ENCODE data around the gene XYLT1.
"Not testable (repeated sequence)": the region's sequence is repeated elsewhere in the genome, so short reads cannot be mapped to it uniquely, and the experiment has no call there.

Gene XYLT1

DNA sequence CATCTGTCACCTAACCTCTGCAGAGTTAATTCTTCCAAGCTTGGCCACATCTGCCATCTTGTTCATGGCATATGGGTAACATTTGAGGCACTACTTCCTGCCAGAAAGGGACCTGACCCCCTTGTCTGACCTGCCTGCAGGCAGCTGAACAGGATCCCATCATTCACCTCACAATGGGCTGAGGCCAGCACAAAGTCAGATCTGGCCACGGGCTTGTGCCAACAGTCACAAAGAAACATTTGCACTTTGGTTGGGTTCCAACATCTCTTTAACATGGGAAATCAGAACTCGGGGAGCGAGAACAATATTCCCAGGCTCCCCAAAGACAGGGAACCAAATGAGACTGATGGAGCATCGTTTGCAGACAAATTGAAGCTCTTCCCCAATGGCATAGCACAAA, 116.1 kb downstream of the XYLT1 start:
- DNase-seq (ENCODE audit: low spot score), result no peak

DNA sequence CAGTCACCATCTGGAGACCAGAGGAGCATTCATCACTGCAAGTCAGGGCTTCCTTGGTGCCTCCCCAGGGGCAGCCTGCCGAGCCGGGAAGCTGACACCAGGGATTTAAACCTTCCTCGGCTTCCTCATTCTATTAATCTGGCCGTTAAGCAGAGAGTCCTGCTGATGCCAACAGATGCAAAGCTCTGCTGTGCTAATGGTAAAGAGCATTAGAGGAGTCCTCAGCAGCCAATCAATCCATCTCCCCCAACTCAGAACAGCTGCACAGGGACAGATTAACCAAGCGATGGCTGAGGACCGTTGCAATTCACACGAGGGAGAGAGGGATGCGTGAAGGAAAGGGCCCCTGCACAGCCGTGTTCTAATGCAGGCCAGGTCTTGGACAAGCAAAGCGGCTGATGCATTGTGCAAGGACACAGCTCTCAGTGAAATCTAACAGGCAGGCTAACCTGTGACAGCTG, 116.6 kb downstream of the XYLT1 start:
- no peak for DNase-seq (ENCODE audit: low spot score)

DNA sequence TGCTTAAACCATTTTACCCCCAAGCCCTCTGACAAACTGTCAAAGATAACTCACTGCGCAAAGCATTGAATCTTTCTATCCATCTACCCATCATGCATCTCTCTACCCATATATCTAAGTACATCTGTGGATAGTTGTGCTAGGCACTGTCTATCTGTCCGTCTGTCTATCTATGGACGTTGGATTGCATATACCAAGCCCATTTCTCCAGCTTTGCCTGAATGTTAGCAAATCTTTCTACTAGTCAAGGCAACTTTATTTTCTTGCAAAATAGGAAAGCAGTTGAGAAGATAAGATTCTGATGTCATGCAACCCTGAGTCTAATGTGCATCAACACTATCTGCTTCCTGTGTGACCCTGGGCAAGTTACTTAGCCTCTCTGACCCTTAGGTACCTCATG, 117.2 kb downstream of the XYLT1 start:
- DNase-seq (ENCODE audit: low spot score), result no peak

DNA sequence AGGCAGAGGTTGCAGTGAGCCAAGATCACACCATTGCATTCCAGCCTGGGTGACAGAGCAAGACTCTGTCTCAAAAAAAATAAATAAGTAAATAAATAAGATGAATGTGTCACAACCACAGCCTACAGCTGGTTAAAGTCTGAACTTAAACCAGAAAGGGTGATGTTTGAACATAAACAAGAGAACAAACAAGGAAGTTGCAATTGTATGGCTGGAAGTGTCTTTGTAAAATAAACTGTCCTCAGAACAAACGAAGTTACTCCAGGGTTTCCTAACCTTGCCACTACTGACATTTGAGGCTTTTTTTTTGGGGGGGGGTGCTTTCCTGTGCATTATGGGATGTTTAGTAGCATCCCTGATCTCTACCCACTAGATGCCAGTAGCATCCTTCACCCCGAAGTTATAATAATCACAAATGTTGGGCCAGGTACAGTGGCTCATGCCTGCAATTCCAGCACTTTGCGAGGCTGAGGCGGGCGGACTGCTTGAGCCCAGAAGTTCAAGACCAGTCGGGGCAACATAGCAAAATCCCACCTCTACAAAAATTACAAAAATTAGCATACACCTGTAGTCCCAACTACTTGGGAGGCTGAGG, 119.2 kb downstream of the XYLT1 start:
- no peak for DNase-seq (ENCODE audit: low spot score)

DNA sequence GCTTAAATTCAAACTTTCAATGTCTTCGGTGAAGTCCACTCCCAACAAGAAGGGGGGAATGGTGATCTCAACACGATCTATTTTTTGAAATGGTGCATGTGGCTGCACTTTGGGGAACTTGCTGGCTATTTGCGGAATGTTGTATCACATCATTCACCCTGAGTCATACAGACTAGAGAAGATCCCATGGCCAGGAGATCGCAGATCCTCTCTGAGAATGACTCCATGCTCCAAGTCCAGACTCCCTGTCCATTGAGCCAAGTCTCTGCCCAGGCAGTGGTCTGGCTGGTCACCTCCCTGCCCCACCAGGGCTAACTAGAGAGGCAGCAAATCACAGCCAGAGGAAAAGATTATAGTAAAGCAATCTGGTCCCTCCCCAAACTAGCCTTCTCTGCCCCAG, 120.6 kb downstream of the XYLT1 start:
- DNase-seq (ENCODE audit: low spot score), result no peak

DNA sequence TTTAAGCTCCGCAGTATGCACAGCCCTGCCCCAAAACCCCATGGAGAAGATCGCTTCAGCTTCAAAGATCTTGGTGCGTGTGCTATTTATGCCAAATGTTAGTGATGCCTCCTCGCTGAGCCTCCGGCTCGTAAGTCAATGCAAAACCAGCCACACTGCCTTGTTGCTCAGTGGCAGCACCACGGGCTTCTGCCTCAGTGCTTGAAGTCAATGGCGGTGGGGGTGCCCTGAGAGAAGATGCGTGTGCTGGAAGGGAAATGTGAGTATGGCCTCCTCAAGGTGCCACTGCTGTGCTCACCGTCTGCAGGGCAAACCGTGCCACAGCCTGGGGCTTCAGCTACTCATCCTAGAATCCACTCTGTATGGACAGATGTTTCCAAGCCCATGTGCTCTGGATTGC, 121.9 kb downstream of the XYLT1 start:
- no peak for DNase-seq (ENCODE audit: low spot score)

DNA sequence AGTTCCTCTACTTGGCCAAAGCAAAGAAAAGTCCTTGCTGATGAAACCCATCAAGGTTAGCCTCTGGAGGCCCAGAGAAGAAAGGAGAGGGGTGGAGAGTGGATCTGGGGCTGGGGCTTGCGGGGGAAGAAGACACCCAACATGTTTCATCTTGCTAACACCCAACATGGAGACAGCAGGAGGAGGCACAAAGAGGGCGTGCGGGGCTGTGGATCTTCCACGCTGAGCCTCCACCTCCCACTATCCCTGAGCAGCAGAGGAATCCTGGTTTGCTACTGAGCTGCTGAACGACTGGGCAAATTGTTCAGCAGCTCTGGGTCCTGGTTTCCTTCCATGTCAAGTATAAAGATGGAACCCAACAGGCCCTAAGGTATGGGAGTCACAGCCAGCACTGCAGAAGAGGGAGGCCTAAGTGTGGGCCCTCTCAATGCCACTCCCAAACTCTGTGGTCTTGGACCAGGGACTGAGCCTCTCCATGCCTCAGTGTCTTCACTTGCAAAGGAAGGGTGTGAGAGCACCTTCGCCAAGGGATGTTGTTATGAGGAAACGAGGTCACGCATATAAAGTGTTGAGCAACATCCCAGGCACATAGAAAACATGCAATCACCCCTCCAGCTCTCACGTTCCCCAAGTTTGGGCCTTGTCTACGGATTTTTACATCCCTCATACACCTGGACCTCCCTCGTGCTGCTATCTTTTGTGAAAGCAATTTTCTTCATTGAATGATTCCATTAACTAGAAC, 122.5 kb downstream of the XYLT1 start:
- DNase-seq (ENCODE audit: low spot score), result no peak

DNA sequence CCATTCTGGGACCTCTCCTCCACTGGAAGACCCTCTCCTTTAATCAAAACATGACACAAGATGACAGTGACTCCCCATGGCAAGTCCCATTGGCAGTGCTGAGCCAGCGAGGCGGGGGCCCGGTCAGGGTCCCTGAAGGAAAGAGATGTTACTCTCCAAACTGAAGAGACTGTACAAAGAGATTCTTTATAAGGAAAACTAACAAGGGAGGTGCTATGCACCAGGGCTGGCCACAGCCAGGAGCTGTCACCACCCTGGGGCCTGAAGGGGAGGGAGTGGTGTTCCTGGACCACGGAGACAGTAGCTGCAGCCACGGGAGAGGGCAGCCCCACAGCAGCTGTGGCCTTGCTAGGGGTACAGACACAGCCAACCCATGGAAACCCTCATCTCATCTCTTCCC, 123.1 kb downstream of the XYLT1 start:
- no peak for DNase-seq (ENCODE audit: low spot score)

DNA sequence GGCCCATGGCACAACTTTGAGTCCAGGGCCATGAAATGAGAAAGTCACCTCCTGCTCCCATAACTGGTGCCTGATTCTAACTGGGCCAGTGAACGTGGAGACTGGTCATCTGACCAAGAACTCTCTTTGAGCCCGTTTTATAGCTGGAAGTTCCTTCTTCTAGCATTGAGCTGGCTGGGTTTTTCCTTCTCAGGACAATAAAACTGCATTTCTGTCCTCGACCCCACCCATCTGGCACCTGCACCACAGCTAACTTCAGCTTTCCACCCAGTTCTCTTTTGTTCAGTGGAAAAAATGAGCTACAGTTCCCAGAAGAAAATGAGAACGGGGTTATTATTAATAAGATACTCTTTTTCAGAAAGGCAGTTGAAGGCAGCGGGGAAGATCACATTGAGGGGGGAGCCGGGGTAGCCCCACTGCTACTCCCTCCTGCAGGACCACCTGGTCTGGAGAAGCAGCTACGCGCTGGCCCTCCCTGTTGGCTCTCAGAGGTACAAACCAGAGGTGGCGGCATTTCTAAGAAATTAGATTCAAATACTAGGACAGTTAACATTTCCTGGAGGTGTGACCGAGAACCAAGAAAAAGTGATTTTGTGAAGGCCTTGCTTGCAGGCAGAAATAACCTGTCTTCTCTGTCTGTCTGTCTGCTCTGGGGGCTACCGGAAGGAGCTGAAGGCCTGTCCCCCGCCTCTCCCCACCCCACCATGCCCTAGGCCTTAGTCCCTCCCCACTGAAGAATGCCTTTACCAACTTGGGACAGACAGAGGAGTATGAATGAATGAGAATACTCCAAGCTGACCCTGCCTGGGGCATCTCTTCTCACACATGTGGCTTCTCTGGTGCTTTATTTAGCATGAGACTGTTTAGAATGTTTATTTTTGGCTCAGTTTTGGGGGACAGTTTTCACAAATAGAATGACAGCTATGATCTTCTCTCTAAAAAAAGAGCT, 123.9 kb downstream of the XYLT1 start:
- DNase-seq (ENCODE audit: low spot score), result no peak

DNA sequence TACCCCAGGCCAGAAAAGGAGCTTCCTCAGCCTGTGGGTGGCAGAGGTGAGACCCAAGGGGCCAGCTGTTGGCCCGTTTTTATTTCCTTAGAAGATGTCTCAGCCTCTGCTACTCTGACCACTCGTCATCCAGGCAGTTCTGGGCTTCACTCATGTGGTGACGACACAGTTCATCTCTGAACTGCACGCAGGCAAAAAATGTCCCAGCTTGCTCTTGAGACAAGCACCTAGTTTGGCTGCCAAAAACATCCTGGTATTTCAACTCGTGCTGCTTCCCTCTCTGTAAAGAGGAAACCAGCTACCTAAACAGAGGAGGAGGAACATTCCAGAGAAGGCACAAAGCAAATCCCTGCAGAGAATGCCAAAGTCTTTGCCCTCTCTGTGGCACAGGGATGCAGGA, 125.7 kb downstream of the XYLT1 start:
- no peak for DNase-seq (ENCODE audit: low spot score)

DNA sequence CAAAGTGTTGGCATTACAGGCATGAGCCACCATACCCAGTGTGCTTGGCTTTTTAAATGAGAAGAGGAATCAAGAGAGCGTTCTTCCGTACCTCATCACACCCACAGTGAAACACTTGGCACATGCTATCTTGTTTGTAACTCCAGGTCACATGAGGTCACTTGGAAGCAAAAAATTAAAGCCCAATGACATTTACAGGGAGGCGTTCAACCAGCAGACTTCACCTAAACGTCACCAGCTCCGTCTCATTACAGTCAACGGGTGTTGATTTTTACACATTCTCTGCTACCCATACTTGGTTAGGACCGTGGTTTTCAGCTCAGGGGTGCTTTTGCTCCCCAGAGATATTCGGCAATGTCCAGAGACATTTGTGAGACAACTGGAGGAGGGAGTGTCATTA, 127.0 kb downstream of the XYLT1 start:
- DNase-seq (ENCODE audit: low spot score), result no peak

DNA sequence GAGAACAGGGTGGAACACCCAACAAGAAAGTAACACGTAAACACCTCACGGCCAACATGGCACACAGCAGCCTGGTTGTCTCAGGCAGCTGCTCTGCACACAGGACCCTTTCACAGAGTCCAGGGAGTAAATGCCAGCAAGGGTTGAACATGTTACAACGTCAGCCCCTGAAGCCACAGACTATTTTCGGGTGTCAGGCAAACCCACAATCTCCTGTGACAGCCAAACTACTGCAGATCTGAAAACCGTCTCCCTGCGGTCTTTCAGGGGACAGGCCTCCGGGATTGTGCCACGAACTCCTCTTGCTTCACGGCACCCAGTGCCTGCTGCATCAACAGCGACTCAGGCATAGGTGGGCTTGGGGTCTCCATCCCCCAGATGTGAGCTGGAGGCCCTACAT, 127.7 kb downstream of the XYLT1 start:
- DNase-seq (ENCODE audit: low spot score), result peak; percentile 29

DNA sequence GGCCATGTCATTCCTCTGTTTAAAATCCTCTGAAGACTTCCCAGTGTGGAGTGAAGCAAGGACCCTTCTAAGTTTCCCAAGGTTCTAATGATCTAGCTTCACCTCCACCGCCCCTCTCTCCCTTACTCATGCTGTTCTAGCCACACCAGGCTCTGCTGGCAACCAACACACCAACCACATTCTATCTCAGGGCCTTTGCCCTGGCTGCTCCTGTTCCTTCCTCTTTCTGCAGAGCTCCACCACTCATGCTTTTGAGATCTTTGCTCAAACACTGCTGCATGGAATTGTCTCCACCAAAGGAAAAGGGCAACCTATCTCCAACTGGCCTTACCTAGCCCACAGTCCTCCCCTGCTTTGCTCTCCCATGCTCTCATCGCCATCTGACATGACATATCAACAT, 128.7 kb downstream of the XYLT1 start:
- no peak for DNase-seq (ENCODE audit: low spot score)

DNA sequence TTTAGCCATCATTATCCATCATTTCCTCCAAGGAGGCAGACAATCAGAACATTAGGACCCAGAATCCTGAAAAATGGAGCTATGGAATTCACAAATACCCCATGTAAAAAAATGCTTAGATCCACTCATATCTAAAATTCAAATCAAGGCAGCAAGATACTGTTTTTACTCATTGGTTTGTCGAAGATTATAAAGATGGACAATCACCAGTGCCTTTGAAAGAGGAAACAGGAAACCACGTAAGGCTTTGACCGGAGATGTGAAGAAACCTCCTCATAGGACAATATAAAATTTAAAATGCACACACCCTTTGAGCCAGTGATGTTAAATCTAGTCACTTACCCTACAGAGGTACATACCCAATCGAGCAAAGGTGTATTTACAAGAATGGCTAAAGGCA, 130.0 kb downstream of the XYLT1 start:
- no peak for DNase-seq (ENCODE audit: low spot score)

DNA sequence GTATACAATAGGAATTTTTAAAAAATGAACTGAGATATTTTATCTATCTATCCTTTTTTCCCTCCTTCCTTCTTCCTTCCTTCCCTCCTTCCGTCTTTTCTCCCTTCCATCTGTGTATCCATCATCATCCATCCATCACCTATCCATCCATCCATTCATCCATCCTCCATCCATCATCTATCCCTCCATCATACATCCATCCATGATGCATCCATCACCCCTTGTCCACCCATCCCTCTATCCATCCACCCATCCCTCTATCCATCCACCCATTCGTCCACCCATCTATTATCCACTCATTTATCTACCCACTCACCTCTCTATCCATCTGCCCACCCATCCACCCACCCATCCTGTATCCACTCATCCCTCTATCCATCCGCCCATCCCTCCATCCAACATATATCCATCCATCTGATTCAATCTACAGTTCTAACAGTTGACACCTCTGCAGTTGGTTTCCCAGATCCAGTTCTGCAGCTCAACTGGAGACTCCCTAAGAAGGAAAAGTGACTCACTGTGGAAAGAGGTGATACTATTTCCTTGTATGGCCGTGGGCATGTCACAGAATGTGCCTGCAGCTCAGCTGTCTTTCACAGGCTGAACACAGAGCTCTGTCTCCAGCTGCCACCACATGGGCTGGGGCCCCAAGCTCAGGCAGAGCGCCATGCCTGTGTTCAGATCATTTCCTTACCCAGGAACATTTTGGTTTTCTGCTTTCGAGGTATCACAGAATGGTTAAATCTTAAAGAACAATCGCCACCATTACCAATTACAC, 130.8 kb downstream of the XYLT1 start:
- DNase-seq (ENCODE audit: low spot score), result no peak

DNA sequence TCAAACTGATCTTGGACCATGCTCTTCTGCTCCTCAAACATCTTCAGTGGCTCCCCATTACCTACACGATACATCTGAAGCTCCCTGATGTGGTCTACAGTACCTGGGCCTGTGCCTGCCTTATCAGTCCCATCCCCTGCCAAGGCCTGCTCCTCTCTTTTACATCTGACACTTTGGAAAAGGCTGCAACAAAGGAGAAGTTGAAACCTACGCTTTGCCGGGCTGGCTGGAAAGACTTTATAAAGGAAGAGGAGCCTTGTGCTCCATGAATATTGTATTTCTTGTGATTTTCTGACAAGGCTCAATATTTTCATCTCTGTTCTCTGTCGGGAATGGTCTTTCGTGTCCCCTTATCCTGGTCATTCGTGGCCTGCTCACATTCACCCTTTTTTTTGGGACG, 132.5 kb downstream of the XYLT1 start:
- DNase-seq (ENCODE audit: low spot score), result no peak

DNA sequence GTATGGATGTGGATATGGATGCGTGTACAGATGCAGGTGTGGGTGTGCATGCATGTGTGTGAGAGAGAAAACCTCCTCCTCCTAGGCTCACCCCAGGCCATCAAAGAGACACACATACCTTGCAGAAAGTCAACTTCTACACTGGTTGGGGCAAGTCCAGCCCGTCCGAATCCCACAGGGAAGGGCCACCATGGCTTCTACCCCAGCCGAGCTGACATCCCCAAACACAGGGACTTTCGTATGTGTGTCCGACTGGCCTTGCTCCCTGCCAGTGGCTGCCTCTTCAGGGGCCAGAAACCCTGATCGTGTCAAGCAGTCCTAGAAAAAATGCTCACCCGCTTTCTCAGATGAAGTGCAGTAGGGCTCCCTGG, 134.2 kb downstream of the XYLT1 start:
- no peak for DNase-seq (ENCODE audit: low spot score)

DNA sequence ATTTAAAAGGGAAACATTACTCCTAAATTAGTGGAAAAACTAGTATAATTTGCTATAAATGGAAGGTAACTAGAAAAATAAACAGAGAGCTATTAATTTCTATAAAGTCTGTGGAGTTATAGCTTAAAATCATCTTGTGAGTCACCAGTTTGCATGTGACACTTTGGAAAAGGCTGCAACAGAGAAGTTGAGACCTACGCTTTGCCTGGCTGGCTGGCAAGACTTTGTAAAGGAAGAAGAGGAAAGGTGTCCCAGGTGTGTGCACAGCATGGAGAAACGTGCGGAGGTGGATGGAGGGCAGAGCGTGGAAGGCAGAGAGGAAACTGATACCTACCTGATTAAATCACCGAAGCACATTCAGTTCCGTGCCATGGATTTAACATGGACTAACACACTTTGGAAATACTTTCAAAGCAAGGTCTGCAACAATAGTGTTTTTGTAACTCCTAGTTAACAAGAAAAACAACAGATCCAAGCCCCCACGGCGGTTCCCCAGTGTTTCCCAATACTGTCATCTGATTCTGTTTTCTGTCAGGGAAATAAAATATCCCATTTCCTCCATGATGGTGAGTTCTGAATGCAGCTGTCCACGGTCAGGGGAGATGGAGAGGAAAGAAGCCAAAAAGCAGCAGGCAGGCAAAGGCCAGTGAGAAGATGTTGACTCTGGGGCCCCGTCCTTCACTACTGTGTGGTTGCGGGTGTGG, 134.8 kb downstream of the XYLT1 start:
- DNase-seq (ENCODE audit: low spot score), result no peak

DNA sequence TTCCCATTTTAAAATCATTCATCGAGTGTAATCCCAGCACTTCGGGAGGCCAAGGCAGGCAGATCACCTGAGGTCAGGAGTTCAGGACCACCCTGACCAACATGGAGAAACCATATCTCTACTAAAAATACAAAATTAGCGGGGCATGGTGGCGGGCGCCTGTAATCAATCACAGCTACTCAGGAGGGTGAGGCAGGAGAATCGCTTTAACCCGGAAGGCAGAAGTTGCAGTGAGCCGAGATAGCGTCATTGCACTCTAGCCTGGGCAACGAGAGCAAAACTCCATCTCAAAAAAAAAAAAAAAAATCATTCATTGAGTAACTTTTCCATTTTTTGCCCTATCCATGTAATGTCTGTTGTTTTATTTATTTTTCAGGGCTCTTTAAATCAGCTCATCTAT, 135.4 kb downstream of the XYLT1 start:
- not testable (repeated sequence) for DNase-seq (ENCODE audit: low spot score)

DNA sequence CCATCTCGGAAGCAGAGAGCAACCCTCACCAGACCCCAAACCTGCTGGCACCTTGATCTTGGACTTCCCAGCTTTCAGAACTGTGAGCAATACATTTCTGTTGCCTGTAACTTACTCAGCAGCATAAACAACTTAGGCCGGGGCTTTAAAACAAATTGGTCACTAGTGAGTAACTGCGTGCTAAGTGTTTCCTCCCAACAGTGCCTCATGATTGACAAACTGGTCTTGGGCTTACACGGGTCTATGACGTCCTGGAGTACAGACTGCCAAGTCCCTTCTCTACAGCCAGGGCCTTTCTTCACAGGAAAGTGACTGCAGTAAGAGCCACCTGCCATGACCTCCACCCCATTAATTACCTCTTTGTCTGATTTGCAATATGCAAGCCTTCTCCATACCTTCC, 136.7 kb downstream of the XYLT1 start:
- no peak for DNase-seq (ENCODE audit: low spot score)

DNA sequence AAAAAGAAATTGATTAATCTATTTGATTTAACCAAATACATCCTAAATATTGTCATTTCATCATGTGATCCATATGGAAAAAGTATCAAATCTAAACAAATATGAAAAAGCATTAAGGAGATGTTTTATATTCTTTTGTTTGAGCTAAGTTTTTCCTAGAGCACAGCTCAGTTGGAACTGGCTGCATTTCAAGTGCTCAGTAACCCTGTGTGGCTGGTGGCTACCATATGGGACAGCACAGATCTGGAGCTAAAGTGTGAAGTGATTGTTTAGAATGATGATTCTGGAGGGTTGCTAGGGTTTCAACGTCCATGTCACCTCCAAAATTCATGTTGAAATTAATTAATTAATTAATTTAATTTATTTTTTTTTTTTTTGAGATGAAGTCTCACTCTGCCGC, 137.5 kb downstream of the XYLT1 start:
- no peak for DNase-seq (ENCODE audit: low spot score)

DNA sequence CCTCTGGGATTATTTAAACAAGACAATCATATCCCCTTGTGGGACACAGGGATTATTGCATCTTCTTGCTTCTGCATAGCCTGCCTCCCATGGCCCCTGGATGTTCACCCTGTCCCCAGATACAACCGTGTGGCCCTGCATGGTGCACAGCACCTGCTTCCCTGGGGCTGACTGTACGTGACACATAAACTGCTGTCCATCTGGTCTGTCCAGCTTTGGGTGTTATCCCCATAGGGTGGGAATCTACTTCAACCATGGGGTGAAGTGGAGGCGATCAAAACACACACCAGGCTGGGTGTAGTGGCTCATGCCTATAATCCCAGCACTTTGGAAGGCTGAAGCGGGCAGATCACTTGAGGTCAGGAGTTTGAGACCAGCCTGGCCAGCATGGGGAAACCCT, 138.8 kb downstream of the XYLT1 start:
- DNase-seq (ENCODE audit: low spot score), result no peak

Measured in CD4-positive, alpha-beta T cell treated with Interleukin-6 at 100 ng/mL for 8 hours (primary cell).